Upper lobe of left lung (tissue), 6 donors: ENCODE data around the gene PLEKHF1. TPM values are rescaled to one million over a fixed set of nuclear protein-coding genes. Genes with fewer than 3 reads are reported as not detected.

ENCODE experiments used
- ATAC-seq, 2 donors: fragments of 200-7000 bp; cut with Tn5 transposase; one replicate each; pipeline ENCODE4 v1.9.1; 2022; ENCODE audit warnings: mild to moderate bottlenecking in 2 of 2, moderate library complexity in 2 of 2; ENCODE audit not compliant: low FRiP score in 2 of 2
- DNase-seq, 2 donors: peaks; one replicate each; pipeline ENCODE4 v3.0.0-alpha.2; 2019 to 2020
- H3K27ac ChIP-seq, 4 donors: fragments of 200-600 bp; sonication (generic); one replicate each; pipeline ENCODE4 v1.5.1; 2016 to 2019
- H3K27me3 ChIP-seq, 4 donors: fragments of 200-600 bp; sonication (generic); one replicate each; pipeline ENCODE4 v1.5.1; 2017 to 2019
- H3K36me3 ChIP-seq, 4 donors: fragments of 200-600 bp; sonication (generic); one replicate each; pipeline ENCODE4 v1.5.1; 2016 to 2019
- H3K4me1 ChIP-seq, 4 donors: fragments of 200-600 bp; sonication (generic); one replicate each; pipeline ENCODE4 v1.5.1; 2018 to 2019
- H3K4me3 ChIP-seq, 4 donors: fragments of 200-600 bp; sonication (generic); one replicate each; pipeline ENCODE4 v1.5.1; 2017 to 2019; ENCODE audit warnings: mild to moderate bottlenecking in 2 of 4, moderate library complexity in 1 of 4
- H3K9me3 ChIP-seq, 4 donors: fragments of 200-600 bp; sonication (generic); one replicate each; pipeline ENCODE4 v1.5.1; 2018 to 2019
- EP300 ChIP-seq, 4 donors: sonication (generic); formaldehyde crosslinking; IDR thresholded peaks; one replicate each; pipeline ENCODE4 v1.5.1; 2017; ENCODE audit warnings: antibody characterized with exemption in 4 of 4, control low read depth in 2 of 4
- POLR2A ChIP-seq, 4 donors: fragments of 450-650 bp; IDR thresholded peaks; one replicate each; pipeline ENCODE4 v1.5.1; 2016 to 2017; ENCODE audit warnings: antibody characterized with exemption in 4 of 4, mild to moderate bottlenecking in 2 of 4
- POLR2AphosphoS5 ChIP-seq, 2 donors: sonication (generic); formaldehyde crosslinking; IDR thresholded peaks; one replicate each; pipeline ENCODE4 v1.5.1; 2017; ENCODE audit warnings: antibody characterized with exemption in 2 of 2
- WGBS, 2 donors: methylation state at CpG; one replicate each; pipeline ENCODE4 v1.1.5; 2017 to 2018; 5-methylcytosine and 5-hydroxymethylcytosine counted together
- total RNA-seq, 6 donors: library from RNA; depleted of rRNA in 4 of 6; stranded (reverse); fragments of >200 nt in 4 of 6; gene quantifications; one replicate each; pipeline versions ENCODE4 v1.1.0 to v1.2.1, GENCODE V29; 2016 to 2021
- TF ChIP-seq, protein P1 (sequence below), 6 experiments: fragments of 450-650 bp in 4 of 6; fragments of 200-600 bp in 2 of 6; sonication (generic) in 2 of 6; IDR thresholded peaks; one replicate each; pipeline ENCODE4 v1.5.1; 2016 to 2019; ENCODE audit warnings: antibody characterized with exemption in 6 of 6
- donor health status: DM: no; HTN: no; CAD: no; lungs with moderate emphysema.
- donor health status: DM: no; HTN: yes; CAD: no; lungs with severe emphysema.

PLEKHF1 gene
- total RNA-seq, 6 donors from 2014 or later = 10.6 to 21.0 (median 14.2) TPM

DNA sequence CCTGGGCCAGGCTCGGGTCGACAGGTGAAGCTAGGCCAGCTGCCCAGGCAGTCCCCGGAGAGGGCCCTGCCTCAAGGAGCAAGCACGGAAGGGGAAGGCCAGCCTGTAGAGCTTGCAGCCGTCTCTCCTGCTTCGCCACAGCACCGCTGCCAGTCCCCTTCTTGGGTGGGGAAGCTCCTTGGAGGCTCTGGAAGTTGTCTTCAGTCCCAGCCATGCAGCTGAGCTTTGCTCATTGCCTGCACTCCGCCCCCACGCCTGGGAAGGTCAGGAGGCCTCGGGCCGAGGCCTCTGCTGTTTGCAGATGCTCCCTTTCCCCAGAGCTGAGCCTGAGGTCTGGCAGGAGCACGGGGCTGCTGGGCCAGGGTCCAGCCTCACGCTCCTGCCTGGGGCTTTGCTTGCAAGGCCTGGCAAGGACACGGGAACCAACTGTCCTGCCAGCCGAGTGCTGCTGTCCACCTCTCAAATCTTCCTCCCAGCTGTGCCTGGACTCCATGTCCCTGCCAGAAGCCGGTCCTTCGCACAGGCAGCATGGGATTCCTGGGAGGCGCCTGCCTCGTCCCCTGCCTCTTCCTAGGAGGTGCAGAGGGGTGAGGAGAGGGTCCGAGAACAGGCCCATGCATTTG is 13.3 kb downstream of the PLEKHF1 start:
- WGBS, 2 donors = 85 to 87% methylated on average over 9 to 20 of the region's 20 CpGs
- peaks cover 3 to 43% (median 27%) of the 10 kb centered on the region in 4 donors for H3K36me3 ChIP-seq
- no peaks in the 10 kb centered on the region for H3K9me3 ChIP-seq
- TF ChIP-seq POLR2AphosphoS5 (IDR thresholded peaks at IDR 0.05) (peak in 1 of 2 donors; percentile 36), POLR2A (IDR thresholded peaks at IDR 0.05) (no peak)
- ATAC-seq = peak in 1 of 2 donors; percentile 79
- no peak overlapping the region for H3K4me3 ChIP-seq
- H3K27me3 ChIP-seq = no peaks in the 10 kb centered on the region
- H3K27ac ChIP-seq = peak overlapping the region in 3 of 4 donors; percentile 38 to 72 (median 64)
- H3K4me1 ChIP-seq = peaks cover 38 to 76% (median 64%) of the 10 kb centered on the region in 4 donors
- peak in 1 of 2 donors; percentile 90 for DNase-seq

DNA sequence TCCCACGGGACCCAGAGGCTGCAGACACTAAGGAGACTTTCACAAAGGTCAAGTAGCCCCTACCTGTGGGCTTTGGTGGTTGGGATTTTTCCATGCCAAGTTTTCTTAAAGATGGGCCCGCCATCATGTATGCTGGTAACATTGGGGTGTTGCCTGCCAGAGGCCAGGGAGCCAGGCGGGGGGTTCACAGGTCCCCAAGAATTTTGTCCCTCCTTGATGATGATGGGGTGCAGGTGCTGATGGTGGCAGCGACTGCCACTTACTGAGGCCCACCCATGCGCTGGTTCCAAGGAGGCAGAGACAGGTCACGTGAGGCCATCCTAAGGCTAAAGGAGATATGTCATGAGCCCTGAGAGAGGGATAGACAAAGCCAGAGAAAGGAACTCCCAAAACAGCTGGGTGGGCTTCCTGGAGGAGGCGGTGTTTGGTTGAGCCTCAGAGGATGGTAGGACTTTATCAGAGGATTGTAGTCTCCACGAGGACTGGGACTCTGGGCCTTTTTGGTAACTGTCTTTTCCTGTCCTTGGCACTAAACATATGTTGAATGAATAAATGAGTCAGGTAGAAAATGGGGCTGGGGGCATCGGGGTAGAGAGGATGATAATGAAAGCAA is 14.4 kb downstream of the PLEKHF1 start:
- no peak for ATAC-seq

DNA sequence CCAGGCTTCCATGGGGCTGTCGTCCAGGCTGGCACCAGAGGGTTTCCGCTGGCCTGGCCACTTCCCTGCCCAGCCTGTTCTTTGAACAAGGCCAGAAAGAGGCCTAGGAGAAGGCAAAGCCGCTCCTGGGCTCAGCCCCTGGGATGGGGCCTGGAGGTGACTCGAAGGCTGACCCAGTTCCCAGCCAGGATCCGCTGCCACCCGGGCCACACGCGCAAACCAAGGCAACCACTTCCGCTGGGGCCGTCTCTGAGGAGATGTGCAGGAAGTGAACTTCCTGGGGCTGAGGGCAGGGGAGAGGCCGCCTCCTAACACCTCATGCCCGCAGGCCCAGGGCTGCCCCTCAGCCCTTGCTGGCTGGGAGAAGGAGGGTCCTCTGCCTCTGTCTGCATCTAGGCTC is 15.2 kb downstream of the PLEKHF1 start:
- H3K36me3 ChIP-seq = peaks cover 0 to 24% (median 12%) of the 10 kb centered on the region in 4 donors
- no peaks in the 10 kb centered on the region for H3K27me3 ChIP-seq
- no peak overlapping the region for H3K4me3 ChIP-seq
- ATAC-seq (peak in 1 of 2 donors; percentile 7), DNase-seq (peak; percentile 67 to 84)
- no peaks in the 10 kb centered on the region for H3K9me3 ChIP-seq
- TF ChIP-seq, protein P1, sequence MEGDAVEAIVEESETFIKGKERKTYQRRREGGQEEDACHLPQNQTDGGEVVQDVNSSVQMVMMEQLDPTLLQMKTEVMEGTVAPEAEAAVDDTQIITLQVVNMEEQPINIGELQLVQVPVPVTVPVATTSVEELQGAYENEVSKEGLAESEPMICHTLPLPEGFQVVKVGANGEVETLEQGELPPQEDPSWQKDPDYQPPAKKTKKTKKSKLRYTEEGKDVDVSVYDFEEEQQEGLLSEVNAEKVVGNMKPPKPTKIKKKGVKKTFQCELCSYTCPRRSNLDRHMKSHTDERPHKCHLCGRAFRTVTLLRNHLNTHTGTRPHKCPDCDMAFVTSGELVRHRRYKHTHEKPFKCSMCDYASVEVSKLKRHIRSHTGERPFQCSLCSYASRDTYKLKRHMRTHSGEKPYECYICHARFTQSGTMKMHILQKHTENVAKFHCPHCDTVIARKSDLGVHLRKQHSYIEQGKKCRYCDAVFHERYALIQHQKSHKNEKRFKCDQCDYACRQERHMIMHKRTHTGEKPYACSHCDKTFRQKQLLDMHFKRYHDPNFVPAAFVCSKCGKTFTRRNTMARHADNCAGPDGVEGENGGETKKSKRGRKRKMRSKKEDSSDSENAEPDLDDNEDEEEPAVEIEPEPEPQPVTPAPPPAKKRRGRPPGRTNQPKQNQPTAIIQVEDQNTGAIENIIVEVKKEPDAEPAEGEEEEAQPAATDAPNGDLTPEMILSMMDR (IDR thresholded peaks at IDR 0.05) = peak in 1 of 6 experiments; percentile 6
- no peak for TF ChIP-seq POLR2A (IDR thresholded peaks at IDR 0.05)
- TF ChIP-seq POLR2AphosphoS5 (IDR thresholded peaks at IDR 0.05) = peak in 1 of 2 donors; percentile 74
- no peak for TF ChIP-seq EP300 (IDR thresholded peaks at IDR 0.05)
- peak overlapping the region; percentile 30 to 73 (median 62) for H3K27ac ChIP-seq
- H3K4me1 ChIP-seq = peaks cover 38 to 72% (median 58%) of the 10 kb centered on the region in 4 donors
- 48% methylated on average over 12 of the region's 12 CpGs; no CpG with 5 or more reads in 1 of the 2 donors for WGBS, 2 donors

More for the DNA sequence above, 14.4 kb downstream of the PLEKHF1 start:
- Histone ChIP-seq H3K9me3 (no peaks in the 10 kb centered on the region), H3K27me3 (no peaks in the 10 kb centered on the region), H3K36me3 (peaks cover 3 to 32% (median 18%) of the 10 kb centered on the region in 4 donors), H3K4me1 (peaks cover 38 to 72% (median 61%) of the 10 kb centered on the region in 4 donors), H3K4me3 (no peak overlapping the region), H3K27ac (peak overlapping the region in 3 of 4 donors; percentile 30 to 73 (median 72))
- 88 to 92% methylated on average over 8 to 9 of the region's 9 CpGs for WGBS, 2 donors
- DNase-seq = no peak
- TF ChIP-seq POLR2AphosphoS5 (IDR thresholded peaks at IDR 0.05) (no peak), EP300 (IDR thresholded peaks at IDR 0.05) (no peak), POLR2A (IDR thresholded peaks at IDR 0.05) (no peak)
- TF ChIP-seq, protein P1 (IDR thresholded peaks at IDR 0.05) = no peak

DNA sequence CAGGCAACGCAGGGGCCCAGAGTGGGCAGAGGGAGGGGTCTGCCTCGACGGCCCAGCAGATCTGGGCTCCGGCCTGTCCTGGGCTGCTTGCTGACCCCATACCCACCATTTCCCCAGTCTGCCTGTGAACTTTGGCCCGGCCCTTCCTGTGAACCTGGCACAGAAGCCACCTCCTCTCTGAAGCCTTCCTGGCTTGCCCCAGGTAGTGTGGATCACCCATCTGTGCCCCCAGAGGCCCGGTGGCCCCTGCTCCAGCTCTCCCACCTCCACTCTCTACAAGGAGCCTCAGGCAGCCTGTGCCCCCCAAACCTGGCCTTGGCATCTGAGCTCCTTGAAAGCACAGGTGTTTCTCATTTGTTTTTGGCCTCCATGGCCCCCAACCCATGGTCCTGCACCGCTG is 15.7 kb downstream of the PLEKHF1 start:
- Histone ChIP-seq H3K27me3 (no peaks in the 10 kb centered on the region), H3K36me3 (peaks cover 0 to 19% (median 7%) of the 10 kb centered on the region in 4 donors), H3K4me1 (peaks cover 38 to 67% (median 56%) of the 10 kb centered on the region in 4 donors), H3K27ac (peak overlapping the region; percentile 31 to 73 (median 62)), H3K4me3 (no peak overlapping the region), H3K9me3 (no peaks in the 10 kb centered on the region)
- ATAC-seq = no peak
- WGBS, 2 donors = 50 to 61% methylated on average over 1 to 7 of the region's 7 CpGs
- no peak for DNase-seq
- TF ChIP-seq, protein P1 (IDR thresholded peaks at IDR 0.05) = no peak
- no peak for TF ChIP-seq EP300 (IDR thresholded peaks at IDR 0.05)
- TF ChIP-seq POLR2AphosphoS5 (IDR thresholded peaks at IDR 0.05) = no peak
- TF ChIP-seq POLR2A (IDR thresholded peaks at IDR 0.05) = no peak
